Kidney capillary endothelial cell (primary cell): Measurements from ENCODE around the gene SEC61B.

Source experiments
- DNase-seq: peaks from one replicate; pipeline ENCODE4 v3.0.0-alpha.2; 2018; ENCODE audit warnings: low spot score

SEC61B gene

DNA sequence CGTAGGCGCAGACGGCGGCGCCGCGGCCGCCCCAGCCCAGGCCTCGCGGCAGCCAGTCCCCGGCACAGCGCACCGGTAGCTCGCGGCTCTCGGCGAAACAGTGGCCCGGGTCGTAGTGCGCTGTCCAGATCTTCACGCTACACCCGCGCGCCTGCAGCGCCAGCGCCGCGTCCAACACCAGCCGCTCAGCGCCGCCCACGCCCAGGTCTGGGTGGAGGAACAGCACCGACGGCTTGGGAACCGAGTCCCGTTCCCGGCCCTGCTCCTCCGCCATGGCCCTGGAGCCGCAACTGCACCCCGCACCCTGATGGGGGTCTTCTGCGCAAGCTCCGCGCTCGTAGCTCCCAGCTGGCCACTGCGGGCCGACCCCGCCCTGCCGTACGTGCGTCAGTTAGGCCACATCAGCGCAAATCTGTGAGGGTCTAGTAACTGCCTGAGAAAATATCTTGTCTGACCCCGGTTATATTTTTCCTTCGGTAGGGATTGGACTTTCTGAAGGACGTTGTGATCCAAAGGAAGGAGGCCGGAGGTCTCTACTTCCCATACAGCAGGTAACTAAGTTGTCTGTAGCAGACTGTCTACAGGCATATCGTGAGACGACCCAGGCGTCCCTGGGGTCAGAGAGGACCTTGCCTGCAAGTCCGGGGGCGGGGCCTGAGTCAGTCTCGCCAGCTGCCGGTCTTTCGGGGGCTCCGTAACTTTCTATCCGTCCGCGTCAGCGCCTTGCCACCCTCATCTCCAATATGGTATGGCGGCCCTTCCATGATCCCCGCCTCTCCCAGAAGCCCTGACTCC lies at the start of gene SEC61B, which contains the start of gene ALG2:
SEC61B (plus strand) TSS at position 662 of the 795 bp plus-strand sequence; CDS start at position 744, 82 bp downstream.
ALG2 (minus strand) TSS at position 322 of the 795 bp plus-strand sequence; CDS start at position 274, 48 bp downstream.
- DNase-seq: peak; percentile 94

DNA sequence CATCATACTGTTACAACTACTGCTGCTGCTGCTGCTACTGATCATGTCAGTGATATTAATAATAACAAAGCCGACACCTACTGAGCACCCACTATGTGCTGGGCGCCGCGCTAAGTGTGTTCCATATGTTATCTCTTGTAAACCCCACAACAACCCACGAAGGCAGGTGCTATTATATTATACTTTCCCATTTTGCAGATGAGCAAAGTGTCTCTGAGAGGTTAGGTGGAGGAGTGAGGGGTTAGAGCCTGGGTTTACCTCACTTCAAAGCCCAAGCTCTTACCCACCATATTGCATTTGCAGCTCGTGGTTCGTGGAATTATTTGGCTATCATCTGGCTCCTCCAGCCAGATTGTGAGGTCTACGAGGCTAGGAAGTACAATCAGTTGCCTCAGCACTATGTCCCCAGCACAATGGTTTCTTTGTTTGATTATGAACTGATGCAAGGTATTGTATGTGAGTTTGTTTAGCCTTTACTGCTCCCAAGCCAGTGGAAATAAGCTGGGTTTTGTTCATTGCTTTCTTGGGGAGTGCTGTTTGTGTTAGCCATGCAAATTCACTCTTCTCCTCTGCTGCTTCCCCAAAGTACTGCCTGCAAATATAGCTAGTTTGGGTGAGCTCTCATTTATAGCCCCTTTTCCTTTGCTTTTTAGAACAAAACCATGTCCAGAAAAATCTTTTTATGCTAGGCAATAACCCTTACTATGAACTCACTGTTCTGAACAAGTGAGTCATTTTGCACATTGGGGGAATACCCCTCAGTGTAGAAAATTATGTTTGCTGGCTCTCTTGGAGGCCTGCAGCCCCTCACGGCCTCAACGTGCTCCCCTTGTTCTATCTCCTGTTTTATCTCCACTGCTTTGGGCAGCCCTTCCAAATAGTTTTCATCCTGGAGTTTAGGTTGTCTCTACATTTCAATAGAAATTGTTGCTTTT lies 48.2 kb upstream of the SEC61B start:
- no peak for DNase-seq

DNA sequence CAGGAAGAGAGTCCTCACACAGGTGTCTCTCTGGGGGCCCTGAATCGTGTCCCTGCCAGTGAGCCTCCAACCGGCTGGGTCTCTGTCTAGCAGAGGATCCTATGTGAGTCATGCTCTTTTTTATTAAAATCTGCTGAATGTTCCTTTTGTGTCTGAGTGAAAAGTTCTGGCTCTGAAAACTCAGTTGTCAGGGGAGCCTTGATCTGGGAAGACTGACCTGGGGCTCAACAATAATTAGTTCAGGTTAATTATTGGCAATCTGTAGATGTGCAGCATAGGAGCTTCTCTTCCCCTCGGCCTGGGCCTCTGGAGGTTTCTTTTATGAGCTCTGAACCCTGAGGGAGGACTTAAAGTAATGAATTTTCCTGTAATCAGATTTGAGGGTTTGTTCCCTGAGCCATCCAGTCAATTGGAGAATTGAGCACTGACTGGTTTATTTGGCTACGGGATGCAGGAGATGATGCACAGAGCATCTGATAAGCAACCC lies 45.5 kb upstream of the SEC61B start:
- no peak for DNase-seq

DNA sequence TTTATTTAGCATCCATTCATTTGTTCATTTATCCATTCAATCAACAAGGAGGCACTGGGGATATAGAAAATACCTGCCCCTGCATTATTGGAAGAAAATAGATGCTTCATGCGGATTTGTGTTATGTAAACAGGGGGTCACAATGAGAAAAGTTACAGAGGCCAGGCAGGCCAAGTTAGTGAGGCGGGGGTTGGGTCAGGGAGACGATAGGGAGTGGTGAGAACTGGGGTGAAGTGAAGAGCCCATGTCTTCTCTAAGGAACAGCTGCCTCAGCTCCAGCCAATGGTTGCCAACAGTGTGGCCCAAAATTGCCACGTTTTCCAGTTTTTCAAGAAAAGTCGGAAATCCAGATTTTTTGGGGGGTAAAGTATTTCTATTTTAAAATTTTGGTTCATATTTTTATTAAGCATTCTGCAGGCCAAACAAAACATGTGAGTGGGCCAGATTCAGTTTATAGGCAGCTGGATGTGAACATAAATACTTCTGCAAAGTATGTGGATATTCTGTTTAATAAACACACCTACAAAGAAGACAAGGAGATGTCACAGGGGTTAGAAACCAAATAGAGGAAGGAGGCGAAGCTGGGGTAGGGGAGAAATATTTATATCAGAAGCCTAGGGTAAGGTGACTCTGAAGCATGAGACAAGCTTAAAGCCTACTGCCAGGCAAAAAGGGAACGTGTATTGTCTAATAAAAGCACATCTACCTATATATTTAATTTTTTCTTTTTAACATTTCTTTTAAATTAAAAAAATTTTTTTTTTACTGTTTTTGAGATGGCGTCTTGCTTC lies 44.3 kb upstream of the SEC61B start:
- DNase-seq: no peak

DNA sequence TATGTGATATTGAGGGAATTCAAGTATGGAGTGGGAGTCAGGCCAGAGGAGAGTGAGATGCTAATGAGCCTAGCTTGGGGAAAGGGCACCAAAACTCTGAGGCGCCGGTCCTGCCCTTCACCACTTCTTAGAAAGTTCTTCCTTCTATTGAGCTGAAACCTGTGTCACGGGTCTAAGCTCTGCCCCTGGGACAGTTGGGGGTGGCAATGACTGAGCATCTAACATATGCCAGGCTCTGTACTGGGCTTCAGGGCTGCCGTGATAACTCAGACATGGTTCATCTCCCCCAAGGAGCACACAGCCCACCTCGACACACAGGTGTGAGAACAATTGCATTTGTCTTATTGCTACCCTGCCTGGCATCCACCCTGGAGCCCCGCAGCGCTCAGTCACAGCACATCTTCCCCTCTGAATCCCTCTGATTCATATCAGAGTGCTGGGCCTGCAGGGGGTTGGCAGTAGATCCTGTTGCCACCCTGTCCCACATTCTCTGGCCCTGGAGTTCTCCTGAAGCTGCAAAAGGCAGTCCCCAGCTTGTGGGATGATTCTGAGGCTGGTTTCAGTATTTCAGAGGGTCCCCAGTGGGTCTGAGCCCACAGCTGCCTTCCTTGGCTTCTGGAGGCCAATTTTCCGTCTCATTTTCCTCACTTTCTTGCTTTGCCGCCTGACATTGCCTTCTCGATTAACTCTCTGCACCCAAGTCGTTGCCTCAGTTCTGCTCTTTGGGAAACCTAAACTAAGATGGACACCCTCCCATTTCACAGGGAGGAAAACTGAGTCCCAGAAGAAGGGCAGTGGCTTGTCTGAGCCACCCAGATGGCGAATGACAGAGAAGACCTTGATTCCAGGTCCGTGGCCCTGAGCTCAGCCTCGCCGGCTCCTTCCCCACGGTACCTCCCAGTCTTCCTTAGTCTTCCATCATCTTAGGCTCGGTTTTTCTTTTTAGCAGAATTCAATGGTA lies 42.9 kb upstream of the SEC61B start:
- DNase-seq: no peak

DNA sequence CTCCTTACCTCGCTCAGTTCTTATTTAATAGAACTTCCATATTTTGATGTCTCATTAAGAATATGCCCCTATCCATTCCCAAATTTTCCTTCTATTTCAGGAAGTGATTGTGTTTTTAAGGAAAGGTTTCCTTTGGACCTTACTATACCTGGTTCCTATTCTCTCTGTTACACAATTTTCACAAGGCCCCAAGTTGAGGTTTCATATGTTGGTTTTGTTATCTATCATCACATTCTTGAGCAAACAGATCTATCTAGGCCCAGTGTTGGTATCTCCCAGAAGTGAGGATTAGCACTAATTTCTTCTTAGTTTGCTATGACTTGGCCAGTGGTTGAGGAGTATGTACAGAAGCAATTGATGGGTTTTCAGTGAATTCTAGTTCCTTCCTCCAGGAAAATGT lies 41.9 kb upstream of the SEC61B start:
- DNase-seq: no peak

DNA sequence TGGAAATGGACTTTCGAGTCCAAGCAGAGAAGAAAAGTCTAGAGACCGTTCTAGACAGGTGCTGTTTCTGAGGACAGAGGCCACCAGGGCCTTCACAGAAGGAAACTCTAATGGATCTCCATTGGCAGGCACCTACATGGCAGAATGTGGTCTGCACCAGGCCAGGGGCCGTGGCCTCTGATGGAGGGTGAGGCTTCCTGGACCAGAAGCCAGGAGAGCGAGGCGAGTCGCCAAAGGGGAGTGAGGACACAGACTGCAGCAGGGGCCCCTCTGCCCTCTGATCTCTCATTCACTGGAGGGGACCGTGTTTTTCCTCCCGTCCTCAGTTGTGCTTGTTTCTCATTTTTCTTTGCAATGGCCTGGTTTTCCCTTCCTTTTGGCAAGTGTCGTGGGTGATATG lies 41.4 kb upstream of the SEC61B start:
- DNase-seq: no peak

DNA sequence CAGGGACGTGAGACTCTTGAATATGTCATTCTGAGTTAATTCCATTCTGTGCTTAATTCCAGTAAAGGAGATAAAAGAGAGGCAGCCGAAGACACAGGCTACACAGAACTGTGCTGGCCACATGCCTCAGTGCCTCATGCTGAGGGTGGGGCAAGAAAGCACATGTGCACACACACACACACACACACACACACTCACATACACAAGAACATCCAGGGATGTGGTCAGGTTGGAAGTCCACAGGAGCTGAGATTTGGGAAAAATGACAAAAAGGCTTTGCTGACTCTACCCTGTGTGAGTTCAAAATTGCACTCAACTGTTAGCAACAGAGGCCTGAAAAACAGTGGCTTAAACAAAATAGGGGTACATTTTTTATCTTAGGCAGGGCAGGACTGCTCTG lies 40.9 kb upstream of the SEC61B start:
- no peak for DNase-seq

DNA sequence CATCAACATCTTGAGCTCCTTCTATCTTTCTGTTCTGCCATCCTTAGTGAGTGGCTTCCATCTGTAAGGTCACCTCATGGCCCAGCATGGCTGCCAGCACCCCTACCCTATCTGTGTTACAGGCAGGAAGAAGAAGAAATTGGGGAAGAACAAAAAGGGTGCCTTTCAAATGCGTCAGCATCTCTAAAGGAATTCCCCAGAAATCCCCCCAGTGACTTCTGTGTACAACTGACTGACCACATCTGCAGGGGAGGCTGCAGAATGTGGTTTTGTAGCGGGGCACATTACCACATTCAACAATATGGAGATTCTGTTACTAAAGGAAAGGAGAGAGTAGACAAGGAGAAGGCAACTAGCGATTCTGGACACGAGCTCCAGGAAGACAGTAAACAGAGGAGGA lies 40.5 kb upstream of the SEC61B start:
- DNase-seq: no peak

DNA sequence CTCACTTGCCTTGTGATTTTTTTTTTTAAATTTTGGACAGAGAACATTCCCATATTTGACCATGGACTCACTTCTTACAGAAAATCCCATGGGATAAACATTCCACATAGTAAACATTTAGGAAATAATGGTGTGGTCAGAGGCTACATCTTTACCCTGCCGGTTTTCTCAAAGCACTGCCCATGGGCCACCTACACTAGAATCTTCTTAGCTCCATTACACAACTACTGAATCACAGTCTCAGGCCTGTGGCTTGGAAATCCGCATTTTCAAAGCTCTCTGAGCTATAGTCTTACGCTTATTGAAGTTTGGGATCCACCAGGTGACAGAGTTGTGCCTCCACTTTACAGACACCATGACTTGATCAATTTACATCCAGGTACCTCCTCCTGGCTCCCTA lies 39.7 kb upstream of the SEC61B start:
- no peak for DNase-seq

DNA sequence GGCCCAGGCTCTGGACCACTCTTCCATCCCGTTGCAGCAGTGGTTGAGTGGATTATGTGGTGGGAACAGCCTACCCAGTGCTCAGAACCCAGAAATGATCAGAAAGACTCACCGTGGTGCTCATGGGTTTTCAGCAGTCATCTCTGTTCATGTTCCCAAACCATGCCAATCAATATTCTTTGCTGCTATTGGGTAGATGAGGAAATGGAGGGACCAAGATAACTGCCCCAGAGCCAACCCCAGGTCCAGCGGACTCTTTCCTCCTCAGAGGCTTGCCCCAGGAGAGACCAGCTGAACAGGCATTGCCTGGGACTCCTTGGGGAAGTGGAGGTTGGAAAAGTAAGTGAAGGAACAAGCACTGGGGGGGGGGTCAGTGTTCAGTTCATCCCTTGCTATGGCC lies 38.5 kb upstream of the SEC61B start:
- no peak for DNase-seq

DNA sequence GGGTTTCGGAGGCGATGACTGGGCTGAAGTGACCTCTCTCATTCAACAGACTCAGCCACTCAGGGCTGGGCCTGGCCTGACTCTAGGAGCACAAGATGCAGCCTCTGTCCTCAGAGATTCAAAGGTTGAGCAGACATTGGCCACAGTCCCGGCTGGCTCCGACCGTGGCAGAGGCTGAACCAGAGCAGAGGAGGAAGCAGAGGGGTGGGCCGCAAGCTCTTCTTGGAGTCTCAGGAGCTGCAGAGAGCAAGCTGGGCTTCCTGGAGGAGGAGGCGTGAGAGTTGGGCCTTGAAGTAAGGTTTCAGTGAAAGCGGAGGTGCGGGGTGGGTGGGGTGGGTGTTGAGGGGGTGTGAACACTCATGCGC lies 38.0 kb upstream of the SEC61B start:
- DNase-seq: no peak

DNA sequence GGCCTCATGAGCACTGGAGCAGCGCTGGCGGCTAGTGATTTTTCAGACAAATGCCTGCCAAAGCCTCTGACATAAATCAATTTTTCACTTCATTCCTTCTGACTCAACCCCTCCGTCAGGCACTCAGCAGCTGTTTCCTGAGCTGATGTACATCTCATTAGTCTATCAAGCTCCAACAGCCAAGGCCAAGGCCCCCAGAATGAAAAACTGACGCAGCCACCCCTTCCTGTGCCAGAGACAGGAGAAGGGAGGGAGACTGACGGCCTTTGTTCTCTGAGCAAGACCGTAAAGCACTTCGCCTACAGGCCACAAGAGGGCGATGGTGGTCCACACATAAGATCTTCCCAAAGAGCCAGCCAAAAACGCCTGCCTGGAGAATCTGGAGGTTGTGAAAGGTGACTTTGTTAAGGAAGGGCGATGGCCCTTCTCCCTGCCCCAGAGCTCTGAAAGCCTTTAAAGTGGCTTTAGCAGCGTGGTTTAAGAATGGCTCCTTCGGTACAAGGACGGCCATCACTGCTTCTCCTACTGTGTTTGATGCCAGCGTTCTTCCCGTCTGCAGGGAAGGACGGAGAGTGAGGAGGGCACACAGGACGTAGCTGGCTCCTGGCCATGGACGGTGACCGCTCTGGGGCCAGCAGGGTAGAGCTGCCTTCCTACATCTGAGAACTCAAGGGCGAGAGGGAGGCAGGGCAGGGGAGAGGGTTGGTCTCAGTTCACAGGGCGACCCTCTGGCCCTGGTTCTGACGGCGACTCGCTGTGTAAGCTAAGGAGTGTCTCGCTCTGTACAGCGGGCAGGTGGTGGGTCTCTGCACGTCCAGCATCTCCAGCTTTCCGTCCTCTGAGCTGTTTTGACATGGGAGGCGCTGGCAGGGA lies 37.4 kb upstream of the SEC61B start:
- DNase-seq: peak; percentile 97

DNA sequence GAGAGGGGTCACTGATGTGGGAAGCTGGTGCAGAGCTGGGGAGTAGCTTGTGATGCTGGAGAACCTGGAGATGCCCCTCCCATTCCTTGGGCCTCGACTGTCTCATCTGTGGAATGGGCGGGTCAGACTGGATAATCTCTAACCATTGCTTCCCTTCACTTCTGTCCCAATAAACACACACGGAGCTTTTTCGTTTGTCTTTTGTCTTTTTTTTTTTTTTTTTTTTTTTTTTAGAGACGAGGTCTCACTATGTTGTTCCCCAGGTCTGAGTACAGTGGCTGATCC lies 36.8 kb upstream of the SEC61B start:
- no peak for DNase-seq

DNA sequence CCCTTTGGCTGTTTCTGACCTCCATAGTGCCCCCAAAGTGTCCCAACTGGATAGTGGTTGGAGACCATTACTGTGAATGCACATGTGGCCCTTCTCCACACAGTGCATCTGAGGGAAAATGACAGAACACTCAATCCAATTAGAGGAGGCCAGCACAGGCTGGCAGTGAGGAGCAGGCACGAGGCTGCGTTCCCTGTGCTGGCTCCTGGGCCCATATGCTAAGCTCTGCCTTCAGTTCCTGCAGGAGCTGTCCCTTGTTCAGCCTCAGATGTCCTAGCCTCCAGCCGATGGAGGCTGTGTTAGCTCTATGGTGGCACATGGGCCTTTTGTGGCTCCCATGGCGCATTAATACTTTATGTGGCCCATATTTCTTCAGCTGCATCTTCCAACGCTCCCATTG lies 36.1 kb upstream of the SEC61B start:
- no peak for DNase-seq

DNA sequence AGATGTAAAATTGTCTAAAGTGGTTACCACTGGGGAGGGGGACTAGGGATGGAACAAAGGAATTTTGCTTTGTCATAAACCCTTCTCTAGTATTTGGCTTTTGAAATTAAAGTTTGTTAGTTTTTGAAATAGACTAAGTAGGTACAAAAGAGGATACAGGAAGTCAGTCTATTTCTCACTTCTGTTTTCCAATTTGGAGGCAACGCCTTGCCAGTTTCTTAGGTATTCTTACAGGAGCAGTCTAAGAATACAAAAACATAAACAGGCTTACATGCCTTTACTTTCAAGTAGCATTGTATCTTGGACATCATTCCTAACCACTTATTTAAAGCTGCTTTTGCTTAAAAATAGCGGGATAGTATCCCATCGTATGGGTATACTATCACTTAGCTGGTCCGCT lies 34.8 kb upstream of the SEC61B start:
- no peak for DNase-seq

DNA sequence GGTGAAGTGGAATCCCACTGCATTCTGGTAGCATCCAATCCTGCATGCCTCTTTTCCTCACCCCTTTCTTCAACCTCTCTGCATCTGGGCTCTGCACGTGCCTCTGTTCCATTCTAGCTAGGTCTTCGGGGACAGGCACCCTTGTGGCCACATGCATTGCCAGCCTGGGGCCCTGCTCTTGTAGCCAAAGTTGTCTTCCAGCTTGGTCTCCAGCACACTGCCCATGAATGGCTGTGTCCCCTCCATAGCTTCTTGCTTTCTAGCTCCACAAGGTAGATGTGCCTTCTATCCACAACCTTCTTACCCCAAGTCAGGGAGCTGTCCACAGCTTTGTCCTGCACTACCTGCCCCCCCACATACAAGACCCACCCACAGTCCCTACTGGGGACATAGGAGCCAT lies 32.9 kb upstream of the SEC61B start:
- DNase-seq: no peak

DNA sequence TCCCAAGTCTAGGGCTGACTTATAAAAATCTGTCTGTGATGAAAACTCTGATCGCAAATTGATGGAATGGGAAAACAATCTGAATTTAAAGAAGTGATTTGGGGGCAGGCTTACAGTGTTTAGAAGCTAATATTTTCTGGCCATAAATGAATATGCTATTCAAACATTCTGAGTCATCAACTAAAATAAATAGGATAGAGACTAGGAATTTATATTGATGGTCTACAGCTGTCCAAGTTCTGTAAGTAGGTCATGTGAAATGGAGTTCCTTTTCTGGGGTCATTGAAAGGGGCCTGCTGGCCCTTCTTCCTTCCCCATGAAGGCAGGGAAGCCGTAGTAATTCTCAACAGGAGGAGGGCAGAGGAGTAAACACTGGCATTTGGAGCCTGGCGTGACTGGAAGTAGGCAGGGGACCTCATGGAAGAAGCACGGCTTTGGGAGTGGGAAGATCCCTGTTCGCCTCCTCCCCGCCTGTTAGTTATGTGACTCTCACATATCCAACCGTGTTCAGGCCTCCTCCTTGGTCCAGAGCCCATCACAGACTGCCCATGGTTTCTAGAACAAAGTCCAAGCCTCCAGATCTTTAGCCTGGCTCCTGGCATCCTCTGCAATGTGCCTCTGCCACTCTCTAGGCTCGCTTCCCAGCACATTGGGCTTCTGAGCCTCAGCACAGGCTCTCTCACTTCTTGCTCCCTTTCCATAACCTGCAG lies 32.0 kb upstream of the SEC61B start:
- DNase-seq: no peak

DNA sequence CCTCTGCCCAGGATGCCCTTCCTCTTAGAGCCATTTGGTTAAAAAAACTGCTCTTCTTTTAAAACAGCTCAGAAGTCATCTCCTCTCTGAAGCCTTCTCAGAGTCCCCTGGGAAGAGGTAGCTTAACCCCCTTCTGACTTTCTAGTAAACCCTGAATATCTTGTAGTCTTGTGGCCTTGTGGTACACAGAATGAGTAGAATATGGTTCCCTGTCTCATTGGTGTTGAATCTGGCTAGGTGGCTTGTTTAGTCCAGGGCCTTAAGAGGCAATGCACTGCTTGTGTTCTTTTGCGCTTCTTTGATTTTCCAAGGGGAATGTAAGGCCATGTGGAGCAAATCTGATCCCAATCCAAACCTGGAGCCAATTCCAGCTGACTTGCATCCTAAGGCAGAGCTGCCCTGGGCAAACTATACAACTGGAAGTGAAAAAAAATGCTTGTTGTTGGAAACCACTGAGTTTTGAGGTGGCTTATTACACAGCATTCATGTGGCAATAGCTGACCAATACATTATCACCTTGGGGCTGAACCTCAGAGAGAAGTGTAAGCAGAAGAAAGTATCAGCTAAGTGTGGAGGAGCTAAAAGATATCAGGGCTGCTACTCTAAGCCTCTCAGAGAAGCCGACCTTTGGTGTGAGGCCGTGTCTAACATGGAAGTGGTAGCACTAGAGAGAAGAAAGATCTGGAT lies 31.3 kb upstream of the SEC61B start:
- no peak for DNase-seq
